ENCODE data around the gene IER2. TPM values are rescaled to one million over a fixed set of nuclear protein-coding genes. Genes with fewer than 3 reads are reported as not detected.

Gene IER2
- total and polyA plus RNA-seq, 2 of the 8 experiments (the other 6 are each of a cell fraction or from before 2014, with no cell fraction given): 84.5 to 138 TPM

DNA sequence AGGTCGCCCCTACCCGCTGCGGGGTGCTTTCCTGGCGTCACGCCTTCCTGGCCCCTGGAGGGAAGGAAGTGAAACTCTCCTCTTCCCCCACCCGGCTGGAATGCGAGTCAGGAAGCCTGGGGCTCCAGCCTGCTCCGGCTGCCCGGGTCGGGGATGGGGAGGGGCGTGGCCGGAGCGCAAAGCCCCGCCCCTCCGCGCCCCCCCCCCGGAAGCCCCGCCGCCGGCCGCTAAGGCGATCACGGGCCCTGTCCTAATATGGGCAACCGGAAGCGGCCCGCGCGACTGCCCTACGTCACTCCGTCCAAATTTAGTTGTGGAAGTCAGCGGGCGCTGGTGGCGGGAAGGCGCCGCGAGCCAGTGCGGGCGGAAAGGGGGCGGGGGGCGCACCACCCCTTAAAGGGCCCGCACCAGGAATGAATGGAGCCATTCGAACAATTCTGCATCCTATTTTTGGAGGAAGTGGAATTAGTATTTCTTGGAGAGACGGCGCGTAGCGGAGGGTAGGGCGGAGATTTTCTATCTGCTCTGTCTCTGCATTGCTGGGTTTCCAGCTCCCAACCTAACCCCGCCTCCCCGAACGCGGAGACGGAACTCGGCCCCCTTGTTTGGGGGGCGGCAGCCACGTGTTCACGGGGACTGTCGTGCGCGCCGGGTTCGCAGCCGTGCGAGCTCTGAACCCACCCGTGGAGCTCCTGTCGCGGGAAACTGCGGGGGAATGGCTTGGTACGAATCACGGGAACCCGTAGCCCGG lies 1.6 kb downstream of the IER2 start:
- H3K56ac ChIP-seq (replicated peaks; ENCODE audit: insufficient read length, low read depth, low read length): peak overlapping the region; percentile 75
- FAIRE-seq (no peak), DNase-seq (ENCODE audit: low read depth in 1 of 2, low spot score in 2 of 2) (peak in 1 of 2 experiments; percentile 96)
- peaks cover 0 to 10% (median 6%) of the 10 kb centered on the region in 4 experiments for H3K4me1 ChIP-seq (replicated peaks in 1 of 4; ENCODE audit: control insufficient read depth in 3 of 4, insufficient read depth in 4 of 4, low read length in 3 of 4)
- peaks cover 23% of the 10 kb centered on the region for H3K23me2 ChIP-seq (ENCODE audit: low read depth, low read length)
- H3K4me2 ChIP-seq (ENCODE audit: insufficient read depth in 1 of 2, low read depth in 2 of 2, low read length in 2 of 2): peak overlapping the region; percentile 82 to 91
- peak overlapping the region; percentile 96 for H3K18ac ChIP-seq (ENCODE audit: extremely low read depth, low read length)
- peak overlapping the region; percentile 91 to 97 (median 94) for H3K9ac ChIP-seq (replicated peaks in 1 of 4; ENCODE audit: extremely low read depth in 1 of 4, low read depth in 3 of 4, low read length in 3 of 4)
- H2BK120ac ChIP-seq (replicated peaks; ENCODE audit: low read depth, low read length): no peak overlapping the region
- H2AK5ac ChIP-seq (ENCODE audit: low read depth, low read length): peak overlapping the region; percentile 99
- peak overlapping the region; percentile 97 for H3K27ac ChIP-seq (ENCODE audit: low read depth, low read length)
- ChIA-PET POLR2A (ENCODE audit: partially characterized antibody) (interaction anchor here (0.6 to 9.6 kb wide), 55 partner anchors 9 to 855 kb away, joined by 3 to 530 read pairs (median 5); partner anchors contain the start of genes CALR, LYL1, NACC1 and TRMT1), CTCF (ENCODE audit: partially characterized antibody) (interaction anchor here (0.6 to 2.0 kb wide), 7 partner anchors 12 to 122 kb away, joined by 3 to 9 read pairs (median 6); no protein-coding TSS in a partner anchor)
- H2BK20ac ChIP-seq (ENCODE audit: low read length): no peak overlapping the region
- H3K4ac ChIP-seq (replicated peaks; ENCODE audit: insufficient read length, low read depth, low read length): peak overlapping the region; percentile 76
- no peaks in the 10 kb centered on the region; a peak in 1 of 7 replicates for H3K27me3 ChIP-seq (replicated peaks in 1 of 4; ENCODE audit: control insufficient read depth in 3 of 4, extremely low read depth in 1 of 4, insufficient read depth in 3 of 4, low read length in 3 of 4)
- peak overlapping the region; percentile 94 for H2BK12ac ChIP-seq (ENCODE audit: low read depth, low read length)
- H4K91ac ChIP-seq (replicated peaks; ENCODE audit: insufficient read length, low read length): peak overlapping the region; percentile 98
- peaks cover 17 to 46% of the 10 kb centered on the region in 2 experiments for H3K79me2 ChIP-seq (ENCODE audit: control insufficient read depth in 1 of 2, insufficient read depth in 2 of 2, low read length in 2 of 2)
- WGBS, 2 experiments (ENCODE audit: extremely low coverage in 1 of 2, insufficient coverage in 1 of 2, insufficient read length in 1 of 2, insufficient replicate concordance in 2 of 2, low coverage in 1 of 2, low lambda C conversion rate in 2 of 2, missing lambda C conversion rate in 1 of 2): 1% methylated on average over 58 of the region's 71 CpGs; no CpG with 5 or more reads in 1 of the 2 experiments
- H2BK15ac ChIP-seq (ENCODE audit: low read length): peak overlapping the region; percentile 81; the same call in 1 of the 2 replicates
- H4K20me1 ChIP-seq (replicated peaks in 1 of 2; ENCODE audit: control insufficient read depth in 1 of 2, insufficient read depth in 2 of 2, low read length in 2 of 2): peaks cover 7 to 13% of the 10 kb centered on the region in 2 experiments
- H4K8ac ChIP-seq (ENCODE audit: extremely low read depth, insufficient read depth, low read length): peak overlapping the region; percentile 95
- H3K14ac ChIP-seq (ENCODE audit: insufficient read length): no peak overlapping the region
- peak overlapping the region; percentile 90 to 99 (median 94) for H3K4me3 ChIP-seq (ENCODE audit: extremely low read depth in 1 of 4, insufficient read depth in 2 of 4, low read depth in 3 of 4, low read length in 4 of 4)
- no peaks in the 10 kb centered on the region for H3K9me3 ChIP-seq (ENCODE audit: insufficient read depth in 2 of 2, low read depth in 1 of 2, low read length in 1 of 2)
- H3K79me1 ChIP-seq (ENCODE audit: low read depth, low read length): peaks cover 8% of the 10 kb centered on the region
- H3K36me3 ChIP-seq (ENCODE audit: control insufficient read depth in 2 of 4, insufficient read depth in 4 of 4, low read length in 3 of 4): peaks cover 0 to 7% (median 2%) of the 10 kb centered on the region in 4 experiments; a peak in 2 of 8 replicates
- no peak overlapping the region for H3K23ac ChIP-seq (ENCODE audit: insufficient read length)
- H4K5ac ChIP-seq (ENCODE audit: insufficient read length, low read depth, low read length): peak overlapping the region; percentile 93
- no peak overlapping the region for H2AFZ ChIP-seq (ENCODE audit: low read length)
- peak overlapping the region; percentile 99 for H2BK5ac ChIP-seq (ENCODE audit: low read depth, low read length)
- TF ChIP-seq GABPA (IDR thresholded peaks at IDR 0.05; ENCODE audit: borderline replicate concordance, insufficient read depth, low read length): no peak
- no peak for TF ChIP-seq FOSL1 (IDR thresholded peaks at IDR 0.05; ENCODE audit: insufficient read depth, low read depth, low read length)
- TF ChIP-seq ZNF274 (IDR thresholded peaks at IDR 0.05; ENCODE audit: borderline replicate concordance, extremely low read depth, low read length): no peak
- TF ChIP-seq SRF (IDR thresholded peaks at IDR 0.05; ENCODE audit: low read depth, low read length): peak; percentile 98
- TF ChIP-seq HDAC2 (IDR thresholded peaks at IDR 0.05; ENCODE audit: borderline replicate concordance in 1 of 2, low read depth in 2 of 2, low read length in 2 of 2): no peak
- TF ChIP-seq CTBP2 (IDR thresholded peaks at IDR 0.05; ENCODE audit: borderline replicate concordance, insufficient read depth, insufficient read length, low read length): no peak
- no peak for TF ChIP-seq RXRA (IDR thresholded peaks at IDR 0.05; ENCODE audit: insufficient read depth, low read depth, low read length)
- peak; percentile 44 to 55; a peak in 2 of 4 replicates for TF ChIP-seq SIN3A (conservative IDR thresholded peaks at IDR 0.05 in 1 of 2, IDR thresholded peaks at IDR 0.05 in 1 of 2; ENCODE audit: low read depth in 1 of 2, low read length in 2 of 2)
- TF ChIP-seq TEAD4 (IDR thresholded peaks at IDR 0.05; ENCODE audit: low read depth, low read length): peak; percentile 97
- peak; percentile 76; the same call in 1 of the 2 replicates for TF ChIP-seq GTF2F1 (IDR thresholded peaks at IDR 0.05; ENCODE audit: borderline replicate concordance, low read depth, low read length)

Measured in H1 (cell line).